RPMI7951 (cell line): Measurements from ENCODE around the gene ZFTA. TPM values are rescaled to one million over a fixed set of nuclear protein-coding genes. Genes with fewer than 3 reads are reported as not detected.
A peak's percentile ranks its signal among the peaks of the same experiment; 100 is the strongest.
"Not testable (repeated sequence)": the region's sequence is repeated elsewhere in the genome, so short reads cannot be mapped to it uniquely, and the experiment has no call there.

Experiments
- DNase-seq: peaks from one replicate; pipeline ENCODE4 v3.0.0-alpha.2; 2012; ENCODE audit warnings: low read depth
- total RNA-seq: library from RNA; depleted of rRNA; stranded (reverse); fragments of >200 nt; shearing (Covaris generic); gene quantifications from 2 replicates; pipeline ENCODE4 v1.2.3, GENCODE V29; 2014; rRNA removed

Gene ZFTA
- 6.0 and 8.0 TPM in 2 replicates for total RNA-seq

DNA sequence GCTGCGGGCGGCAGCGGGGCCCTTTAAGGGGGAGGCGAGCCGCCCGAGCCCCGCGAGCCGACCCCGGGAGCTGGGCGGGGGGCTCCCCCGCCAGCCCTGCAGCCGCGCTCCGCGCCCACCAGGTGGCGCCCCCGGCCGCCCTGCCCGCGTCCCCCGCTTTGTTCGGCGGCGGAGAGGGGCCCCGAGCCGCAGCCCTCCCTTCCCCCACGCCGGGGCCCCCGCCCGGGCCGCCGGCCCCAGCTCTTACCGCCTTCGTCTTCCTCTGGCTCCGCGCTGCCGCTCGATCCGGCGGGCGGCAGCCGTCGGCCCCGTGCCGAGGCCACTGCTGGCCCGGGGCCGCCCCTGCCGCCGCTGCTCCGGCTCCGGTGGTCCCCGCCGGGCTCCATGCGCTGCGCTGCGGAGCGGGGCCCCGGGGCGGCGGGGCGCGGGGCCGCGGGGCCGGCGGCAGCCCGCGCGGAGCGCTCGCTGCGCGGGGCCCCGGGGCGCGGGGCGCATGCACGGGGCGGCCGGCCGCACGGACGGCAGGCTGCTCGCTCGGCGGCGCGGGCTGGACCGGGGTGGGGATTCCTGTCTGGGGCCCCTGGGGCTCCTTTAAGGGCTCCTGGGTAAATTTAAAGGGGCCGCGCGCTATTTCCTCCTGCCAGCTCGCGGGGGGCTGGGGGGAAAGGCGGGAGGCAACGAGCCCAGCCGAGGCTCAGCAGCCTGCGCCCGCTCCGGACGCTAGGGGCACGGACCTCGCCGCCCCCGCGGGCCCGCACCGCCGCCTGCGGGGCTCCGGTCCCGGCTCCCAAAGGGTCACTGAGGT, at the start of gene ZFTA:
Gene ZFTA (minus strand): TSS at position 539 of the 805 bp plus-strand sequence. CDS start 153 bp downstream, at position 386.
- DNase-seq, result peak; percentile 72

DNA sequence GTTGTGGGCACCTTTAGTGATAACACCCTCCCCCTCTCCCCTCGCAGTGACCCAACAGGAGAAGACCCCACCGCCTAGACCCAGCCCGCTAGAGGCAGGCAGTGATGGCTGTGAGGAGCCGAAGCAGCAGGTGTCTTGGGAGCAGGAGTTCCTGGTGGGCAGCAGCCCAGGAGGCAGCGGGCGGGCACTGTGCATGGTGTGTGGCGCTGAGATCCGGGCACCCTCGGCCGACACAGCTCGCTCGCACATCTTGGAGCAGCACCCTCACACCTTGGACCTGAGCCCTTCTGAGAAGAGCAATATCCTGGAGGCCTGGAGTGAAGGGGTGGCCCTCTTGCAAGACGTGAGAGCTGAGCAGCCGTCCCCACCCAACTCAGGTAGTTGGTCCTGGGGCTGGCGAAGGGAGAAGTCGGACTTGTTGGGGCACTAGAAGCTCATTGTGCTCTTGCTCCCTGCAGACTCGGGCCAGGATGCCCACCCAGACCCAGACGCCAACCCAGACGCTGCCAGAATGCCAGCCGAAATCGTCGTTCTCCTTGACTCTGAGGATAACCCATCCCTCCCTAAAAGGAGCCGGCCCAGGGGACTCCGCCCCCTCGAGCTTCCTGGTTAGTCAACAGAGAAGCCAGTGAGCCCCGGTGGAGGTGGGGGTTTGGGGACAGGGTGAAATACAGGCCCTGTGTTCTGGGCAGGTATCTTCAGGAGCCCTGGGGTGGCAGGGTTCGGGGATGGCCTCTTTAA, 49.4 kb upstream of the ZFTA start:
- no peak for DNase-seq

DNA sequence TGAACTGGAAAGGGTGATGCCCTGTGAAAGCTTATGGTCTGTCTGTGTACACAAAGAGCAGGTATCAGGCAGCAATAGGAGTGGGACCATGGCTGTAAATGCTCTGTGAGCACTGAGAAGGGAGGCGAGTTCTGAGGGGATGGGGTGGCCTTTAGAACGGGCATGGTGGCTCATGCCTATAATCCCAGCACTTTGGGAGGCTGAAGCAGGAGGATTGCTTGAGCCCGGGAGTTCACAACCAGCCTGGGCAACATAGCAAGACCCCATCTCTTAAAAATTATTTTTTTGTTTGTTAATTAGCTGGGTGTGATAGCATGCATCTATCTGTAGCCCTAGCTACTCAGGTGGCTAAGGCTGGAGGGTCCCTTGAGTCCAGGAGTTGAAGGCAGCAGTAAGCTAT, 48.2 kb upstream of the ZFTA start:
- DNase-seq, result no peak

DNA sequence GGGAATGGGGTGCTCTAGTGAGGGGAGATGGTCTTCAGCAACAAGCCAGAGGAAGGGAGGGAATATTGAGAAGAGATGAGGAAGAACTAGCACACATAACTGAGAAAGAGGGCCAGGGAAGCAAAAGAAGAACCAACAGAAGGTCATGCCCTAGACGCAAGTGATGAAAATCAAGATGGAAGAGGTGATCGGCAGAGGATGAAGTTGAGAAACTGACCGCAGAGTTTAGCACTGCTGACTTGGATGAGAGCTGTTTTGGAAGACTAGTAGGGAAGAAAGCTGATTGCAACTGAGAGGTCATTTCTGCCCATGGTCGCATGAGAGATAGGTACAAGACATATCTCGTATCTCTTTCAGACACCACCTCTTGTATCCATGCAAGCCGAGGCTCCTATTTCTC, 47.6 kb upstream of the ZFTA start:
- no peak for DNase-seq

DNA sequence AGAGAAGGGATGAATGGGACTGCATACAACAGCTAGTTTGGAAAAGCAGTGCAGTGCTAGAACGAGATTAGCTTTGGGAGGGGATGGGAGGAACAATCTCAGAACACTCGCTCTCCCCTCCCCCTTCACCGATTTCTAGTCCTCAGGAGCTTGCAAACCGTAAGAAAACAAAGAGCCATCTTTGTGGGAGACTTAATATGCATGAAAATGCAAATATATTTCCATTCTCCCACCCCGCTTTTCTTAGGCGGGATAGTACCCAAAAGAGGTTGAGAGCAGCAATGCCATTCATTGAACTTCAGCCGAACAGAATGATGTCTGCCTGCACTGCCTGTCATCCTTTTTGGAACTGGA, 45.8 kb upstream of the ZFTA start:
- DNase-seq, result no peak

DNA sequence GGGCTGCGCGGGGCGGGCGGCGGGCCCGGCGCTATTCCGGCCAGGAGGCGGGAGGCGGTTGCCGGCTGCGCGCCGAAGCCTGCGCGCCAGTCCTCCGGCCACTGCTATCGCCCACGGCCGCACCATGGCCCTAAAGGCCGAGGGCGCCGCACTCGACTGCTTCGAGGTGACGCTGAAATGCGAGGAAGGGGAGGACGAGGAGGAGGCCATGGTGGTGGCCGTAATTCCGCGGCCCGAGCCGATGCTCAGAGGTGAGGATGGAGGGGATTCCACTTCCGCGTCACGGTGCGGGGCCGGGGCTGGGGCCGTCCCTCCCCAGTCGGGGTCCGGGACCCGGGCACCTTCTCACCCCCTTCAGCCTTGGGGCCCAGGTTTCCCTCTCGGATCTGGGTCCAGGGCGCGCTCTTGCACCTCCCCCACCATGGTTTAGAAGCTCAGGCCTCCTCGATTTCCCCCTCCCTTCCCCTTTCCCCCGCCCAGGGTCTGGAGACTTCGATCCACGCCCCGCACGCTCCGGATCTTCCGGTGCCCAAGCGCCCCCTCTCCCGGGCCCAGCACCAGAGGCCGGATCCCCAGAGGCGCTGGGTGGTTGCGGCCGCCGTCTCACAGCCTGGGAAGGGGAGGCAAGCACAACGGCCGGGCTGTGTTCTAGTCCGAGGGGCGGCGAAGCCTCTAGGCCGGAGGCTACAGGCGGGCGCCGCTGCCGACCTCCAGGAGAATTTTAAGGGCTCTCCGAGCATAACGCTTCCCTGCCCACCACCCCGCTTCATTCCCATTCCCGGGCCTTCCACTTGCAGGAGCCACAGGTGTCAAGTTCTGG, 45.2 kb upstream of the ZFTA start:
- DNase-seq, result peak; percentile 65

DNA sequence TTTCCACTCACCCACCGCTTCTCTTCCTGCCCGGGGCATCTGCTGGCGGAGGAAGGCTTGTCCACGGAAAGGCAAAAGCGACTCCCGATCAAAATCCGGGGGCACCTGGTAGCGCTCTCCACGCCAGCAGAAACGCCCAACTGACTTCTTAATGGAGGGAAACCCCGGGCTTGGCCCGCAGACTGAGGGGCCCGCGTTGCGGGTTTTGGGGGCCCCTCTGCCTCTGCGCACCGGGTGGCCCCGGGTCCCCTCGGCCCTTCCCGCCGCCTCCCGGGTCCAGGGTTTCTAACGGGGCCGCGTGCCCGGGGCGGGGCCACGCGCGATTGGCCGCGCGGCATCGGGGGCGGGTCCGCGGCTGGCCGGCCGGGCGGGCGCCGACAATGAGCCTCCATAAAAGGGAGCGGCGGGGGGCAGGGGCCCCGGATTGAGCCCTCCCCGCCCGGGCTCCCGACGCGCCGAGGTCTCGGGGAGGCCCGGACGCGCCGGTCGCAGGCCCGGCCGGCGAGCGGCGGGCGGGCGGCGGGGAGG, 44.5 kb upstream of the ZFTA start, which contains the start of gene SPINDOC:
Gene SPINDOC (plus strand): TSS at position 422 of the 528 bp plus-strand sequence. CDS start 231 bp downstream, outside the sequence.
- DNase-seq, result peak; percentile 77

DNA sequence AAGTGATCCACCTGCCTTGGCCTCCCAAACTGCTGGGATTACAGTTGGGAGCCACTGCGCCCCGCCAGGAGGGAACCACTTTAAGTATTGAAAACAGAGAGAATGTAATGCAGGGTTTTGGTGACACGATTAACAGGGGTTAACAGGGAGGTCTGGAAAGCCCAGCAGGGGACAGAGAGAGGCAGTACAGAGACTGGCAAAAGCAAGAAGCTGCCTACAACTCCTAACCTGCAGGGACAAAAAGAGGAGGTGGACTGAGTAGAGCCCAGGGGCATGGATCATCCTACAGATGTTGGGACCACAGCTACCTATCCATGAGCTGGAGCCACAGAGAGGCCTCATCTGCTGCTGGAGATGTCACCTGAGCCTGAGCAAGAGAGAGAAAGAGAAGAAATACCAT, 42.9 kb upstream of the ZFTA start:
- no peak for DNase-seq

DNA sequence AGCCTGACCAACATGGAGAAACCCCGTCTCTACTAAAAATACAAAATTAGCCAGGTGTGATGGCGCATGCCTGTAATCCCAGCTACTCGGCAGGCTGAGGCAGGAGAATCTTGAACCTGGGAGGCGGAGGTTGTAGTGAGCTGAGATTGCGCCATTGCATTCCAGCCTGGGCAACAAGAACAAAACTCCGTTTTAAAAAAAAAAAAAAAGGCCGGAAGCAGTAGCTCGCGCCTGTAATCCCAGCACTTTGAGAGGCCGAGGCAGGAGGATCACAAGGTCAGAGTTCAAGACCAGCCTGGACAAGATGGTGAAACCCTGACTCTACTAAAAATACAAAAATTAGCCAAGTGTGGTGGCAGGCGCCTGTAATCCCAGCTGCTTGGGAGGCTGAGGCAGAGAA, 41.8 kb upstream of the ZFTA start:
- not testable (repeated sequence) for DNase-seq

DNA sequence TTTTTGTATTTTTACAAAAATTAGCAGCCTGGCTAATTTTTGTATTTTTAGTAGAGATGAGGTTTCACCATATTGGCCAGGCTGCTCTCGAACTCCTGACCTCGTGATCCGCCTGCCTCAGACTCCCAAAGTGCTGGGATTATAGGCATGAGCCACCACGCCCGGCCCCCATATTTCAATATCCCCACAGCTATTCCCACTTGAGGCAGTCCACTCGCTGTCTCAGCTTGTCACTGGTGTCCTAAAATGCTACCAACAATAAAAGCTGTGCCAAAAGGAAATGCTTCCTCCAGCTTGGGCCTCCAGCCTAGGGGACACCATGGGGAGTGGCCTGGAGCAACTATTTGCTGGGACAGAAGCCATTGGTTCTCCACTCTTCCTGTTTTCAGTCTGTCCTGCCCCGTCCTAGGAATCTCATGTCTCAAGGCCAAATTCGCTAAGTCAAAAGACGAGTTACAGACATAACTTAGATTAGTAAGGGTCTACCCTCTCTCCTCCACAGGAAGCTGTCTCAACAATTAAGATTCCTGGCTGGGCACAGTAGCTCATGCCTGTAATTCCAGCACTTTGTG, 37.4 kb upstream of the ZFTA start:
- no peak for DNase-seq

DNA sequence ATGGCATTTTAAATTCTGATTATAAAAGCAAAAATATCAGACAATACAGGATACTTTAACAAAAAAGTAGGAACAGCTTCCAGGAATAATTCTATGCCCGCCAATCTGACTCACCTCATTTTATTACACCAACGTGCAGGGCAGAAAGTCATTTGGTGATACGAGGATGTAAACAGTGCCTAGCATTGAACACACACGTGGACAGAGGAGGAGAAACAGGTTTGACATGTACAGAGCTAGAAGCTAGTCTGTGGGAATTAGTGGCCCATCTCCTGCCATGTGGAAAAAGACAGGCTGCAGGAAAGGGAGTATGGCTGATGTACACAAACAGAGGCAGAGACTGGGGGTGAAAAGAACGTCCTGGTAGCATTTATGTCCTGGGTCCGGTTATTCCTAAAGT, 35.7 kb upstream of the ZFTA start:
- no peak for DNase-seq

DNA sequence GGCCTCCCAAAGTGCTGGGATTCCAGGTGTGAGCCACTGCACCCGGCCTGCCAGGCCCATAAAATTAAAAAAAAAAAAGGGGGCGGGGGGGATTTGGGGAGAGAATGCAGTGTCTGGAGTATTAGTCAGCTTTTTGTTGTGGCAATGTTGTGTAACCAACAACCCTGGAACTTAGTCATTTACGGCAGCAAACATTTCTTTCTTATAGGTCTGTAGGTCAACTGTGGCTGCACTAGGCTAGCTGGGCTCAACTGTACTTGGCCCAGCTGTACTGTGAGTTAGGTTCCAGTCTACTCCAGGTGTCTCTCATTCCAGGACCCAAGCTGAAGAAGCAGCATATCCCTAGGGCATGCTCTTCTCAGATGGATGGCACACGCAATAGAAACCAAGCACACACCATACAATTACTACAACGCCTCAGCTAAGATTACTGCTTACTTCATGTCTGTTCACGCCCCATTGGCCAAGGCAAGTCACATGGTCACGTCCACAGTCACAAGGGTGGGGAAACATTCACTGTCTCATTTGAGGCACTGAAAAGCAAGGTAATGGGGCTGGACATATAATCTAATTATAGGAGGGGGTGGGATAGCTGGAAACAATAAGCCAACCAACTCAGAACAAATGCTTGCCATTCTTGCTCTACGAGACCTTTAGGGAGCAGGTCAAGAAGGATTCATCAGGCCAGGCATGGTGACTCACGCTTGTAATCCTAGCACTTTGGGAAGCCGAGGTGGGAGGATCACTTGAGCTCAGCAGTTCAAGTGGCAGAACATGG, 34.3 kb upstream of the ZFTA start:
- DNase-seq, result peak; percentile 55

DNA sequence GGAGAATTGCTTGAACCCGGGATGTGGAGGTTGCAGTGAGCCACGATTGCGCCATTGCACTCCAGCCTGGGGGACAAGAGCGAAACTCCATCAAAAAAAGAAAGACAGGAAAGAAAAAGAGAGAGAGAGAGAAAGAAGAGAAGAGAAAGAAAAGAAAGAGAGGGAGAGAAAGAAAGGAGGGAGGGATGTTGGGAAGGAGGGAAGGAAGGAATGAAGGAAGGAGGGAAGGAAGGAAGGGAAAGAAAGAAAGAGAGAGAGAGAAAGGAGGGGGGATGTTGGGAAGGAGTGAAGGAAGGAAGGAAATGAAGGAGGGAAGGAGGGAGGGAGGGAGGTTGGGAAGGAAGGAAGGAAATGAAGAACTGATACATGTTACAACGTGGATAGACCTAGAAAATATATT, 32.3 kb upstream of the ZFTA start:
- DNase-seq, result no peak

DNA sequence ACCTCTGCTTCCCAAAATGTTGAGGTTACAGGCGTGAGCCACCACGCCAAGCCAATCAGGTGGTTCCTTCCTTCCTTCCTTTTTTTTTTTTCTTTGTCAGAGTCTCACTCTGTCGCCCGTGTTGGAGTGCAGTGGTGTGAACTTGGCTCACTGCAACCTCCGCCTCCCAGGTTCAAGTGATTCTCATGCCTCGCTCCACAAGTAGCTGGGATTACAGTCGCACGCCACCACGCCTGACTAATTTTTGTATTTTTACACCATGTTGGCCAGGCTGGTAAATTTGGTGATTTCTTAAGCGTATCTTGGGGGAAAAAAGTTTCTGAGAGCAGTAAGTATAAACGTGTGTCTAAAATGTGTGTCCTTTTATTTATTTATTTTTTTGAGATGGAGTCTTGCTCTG, 26.5 kb upstream of the ZFTA start:
- no peak for DNase-seq

DNA sequence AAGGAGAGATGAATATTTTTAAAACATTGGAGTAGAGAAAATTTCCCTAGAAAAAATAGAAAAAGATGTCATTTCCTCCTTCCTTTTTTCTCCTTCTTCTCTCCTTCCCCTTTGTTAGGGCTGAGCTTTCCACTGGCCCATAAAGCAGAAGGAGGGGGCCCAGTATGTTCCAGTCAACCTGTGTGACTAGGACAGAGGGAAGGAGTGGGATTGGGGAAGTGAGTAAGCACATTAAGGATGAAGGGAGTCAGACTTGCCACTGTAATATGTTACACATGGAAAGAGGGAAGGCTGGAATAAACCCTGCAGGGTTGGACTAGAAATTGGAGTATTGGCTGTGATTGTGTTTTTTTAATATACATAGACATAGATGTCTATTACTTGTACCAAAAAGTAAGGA, 24.6 kb upstream of the ZFTA start:
- no peak for DNase-seq

DNA sequence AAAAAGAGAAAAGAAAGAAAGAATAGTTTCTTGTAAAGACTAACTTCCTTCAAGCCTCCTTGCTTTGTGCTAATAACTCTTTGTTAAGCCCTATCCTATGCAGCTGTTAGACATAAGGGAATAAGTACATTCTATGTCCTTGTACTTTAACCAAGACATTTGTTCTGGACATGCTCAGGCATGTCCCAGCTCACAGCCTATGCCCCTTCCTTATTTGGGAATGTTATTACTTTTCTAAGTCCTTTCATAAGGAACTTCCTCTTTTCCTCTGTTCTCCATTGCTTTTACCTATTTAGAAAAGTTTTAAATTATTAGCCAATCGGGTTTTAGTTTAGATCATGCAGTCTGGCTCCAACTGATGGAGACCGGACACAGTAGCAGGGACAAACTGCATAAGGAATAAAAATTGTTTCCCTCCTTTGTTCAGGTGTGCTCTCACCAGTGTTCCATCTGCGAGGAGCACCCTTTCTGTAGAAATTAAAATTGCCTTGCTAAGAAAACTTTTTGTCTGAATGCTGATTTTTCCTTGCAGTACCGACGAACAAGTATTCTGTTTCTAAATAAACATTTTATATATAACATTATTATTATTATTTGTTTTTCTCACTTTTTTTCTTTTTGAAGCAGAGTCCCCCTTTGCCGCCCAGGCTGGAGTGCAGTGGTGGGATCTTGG, 23.1 kb upstream of the ZFTA start:
- DNase-seq, result no peak

DNA sequence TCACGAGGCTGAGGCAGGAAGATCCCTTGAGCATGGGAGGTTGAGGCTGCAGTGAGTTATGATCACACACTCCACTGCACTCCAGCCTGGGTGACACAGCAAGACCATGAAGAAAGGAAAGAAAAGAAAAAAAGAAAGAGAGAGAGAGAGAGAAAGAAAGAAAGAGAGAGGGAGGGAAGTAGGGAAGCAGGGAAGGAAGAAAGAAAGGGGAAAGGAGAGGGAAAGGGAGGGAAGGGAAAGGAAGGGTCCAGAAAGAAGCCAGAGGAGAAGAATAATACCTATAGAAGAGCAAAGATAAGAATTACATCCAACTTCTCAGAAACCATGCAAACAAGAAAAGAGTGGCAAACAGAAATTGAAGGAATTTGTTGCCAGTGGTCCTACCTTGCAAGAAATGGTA, 17.2 kb upstream of the ZFTA start:
- DNase-seq, result no peak

DNA sequence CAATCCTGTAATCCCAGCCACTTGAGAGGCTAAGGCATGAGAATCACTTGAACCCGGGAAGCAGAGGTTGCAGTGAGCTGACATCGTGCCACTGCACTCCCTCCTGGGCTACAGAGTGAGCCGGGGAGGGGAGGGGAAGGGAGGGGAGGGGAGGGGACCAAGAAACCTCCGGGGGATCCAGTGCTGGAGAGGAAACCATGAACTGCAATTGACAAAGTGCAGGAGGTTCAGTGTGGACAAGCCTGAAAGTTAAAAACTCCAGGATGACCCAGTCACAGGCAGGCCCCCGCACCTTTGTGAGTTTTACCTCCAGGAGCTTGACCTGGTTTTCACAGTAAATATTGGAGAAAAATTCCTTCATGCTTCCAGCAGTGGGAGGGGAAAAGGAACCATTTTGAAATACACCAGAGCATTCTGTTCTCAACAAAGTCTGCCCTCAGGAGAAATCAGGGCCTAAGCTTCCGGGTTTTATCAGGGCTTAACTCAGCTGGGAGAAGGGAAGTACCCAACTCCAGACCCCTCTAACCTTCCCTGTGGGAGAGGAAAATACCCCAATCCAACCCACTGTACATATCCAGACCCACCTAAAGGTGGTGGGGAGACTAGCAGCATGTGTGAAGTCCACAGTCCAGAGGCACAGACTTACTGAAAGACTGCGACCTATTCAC, 15.5 kb upstream of the ZFTA start:
- DNase-seq, result no peak

DNA sequence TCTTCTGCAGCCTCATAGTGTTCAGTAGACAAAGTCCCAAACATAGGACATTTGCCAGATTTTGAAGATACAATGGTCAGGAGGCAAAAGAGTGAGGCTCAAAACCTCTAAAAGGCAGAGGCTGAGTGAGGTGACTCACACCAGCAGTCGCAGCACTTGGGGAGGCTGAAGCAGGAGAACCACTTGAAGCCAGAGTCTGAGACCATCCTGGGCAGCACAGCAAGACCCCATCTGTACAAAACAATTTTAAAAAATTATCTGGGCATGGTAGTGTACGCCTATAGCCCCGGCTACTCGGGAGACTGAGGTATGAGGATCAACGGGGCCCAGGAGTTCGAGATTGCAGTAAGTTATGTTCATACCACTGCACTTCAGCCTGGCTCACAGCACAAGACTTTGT, 14.2 kb upstream of the ZFTA start:
- DNase-seq, result no peak

DNA sequence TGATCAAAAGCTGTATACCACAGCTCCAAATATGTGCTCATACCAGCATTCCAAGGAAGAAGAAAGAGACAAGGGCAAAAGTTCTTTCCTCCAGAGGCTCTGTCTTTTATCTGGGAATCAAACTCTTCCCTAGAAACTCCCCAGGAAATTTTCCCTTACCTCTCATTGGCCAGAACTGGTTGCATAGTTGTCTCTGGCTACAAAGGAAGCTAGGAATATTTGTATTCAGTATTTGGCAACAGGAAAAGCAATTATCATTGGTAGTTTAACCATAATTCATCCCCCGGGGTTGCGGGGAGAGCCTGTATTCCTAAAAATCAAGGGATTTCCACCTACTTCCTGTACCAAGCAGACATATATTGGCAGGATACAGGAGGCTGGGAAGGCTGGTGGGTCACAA, 10.5 kb upstream of the ZFTA start:
- DNase-seq, result no peak
